ENCODE results near the gene CD164.

Gene CD164

DNA sequence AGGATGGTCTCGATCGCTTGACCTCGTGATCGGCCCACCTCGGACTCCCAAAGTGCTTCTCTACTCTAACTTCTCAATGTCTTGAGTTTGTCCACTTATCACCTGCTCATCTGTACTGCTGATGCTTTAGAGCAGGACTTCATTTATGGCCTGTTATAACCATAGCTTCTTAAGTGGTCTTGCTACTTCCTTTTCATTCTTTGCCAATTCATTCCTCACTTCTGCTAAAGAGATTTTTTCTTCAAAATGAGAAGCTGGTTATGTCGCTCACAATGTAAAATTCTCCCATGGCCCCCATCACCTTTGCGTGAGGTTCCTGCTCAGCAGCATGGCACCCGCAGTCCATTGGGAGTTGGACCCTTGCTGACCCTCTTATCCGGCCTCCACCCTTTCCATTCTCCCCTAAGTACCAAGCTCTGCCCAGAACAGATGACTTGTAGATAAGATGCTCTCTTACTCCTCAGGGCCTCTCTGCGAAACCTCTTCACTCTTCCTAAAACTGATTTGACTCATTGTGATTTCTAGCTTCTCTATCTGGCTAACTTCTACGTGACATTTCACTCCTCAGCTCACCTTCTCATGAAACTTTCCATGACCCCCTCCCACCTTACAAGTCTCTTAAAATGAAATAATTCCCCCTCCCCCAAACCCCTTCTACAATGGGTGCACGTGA is 13.9 kb upstream of the CD164 start:
- Histone ChIP-seq H3K27ac (ENCODE audit: low read length) (no peak overlapping the region), H3K4me1 (ENCODE audit: control insufficient read depth, insufficient read depth, low read length) (no peaks in the 10 kb centered on the region), H3K36me3 (ENCODE audit: control insufficient read depth in 2 of 2, insufficient read depth in 2 of 2, low read length in 2 of 2) (no peaks in the 10 kb centered on the region), H3K9ac (ENCODE audit: low read length in 2 of 2) (no peak overlapping the region), H3K9me3 (ENCODE audit: control insufficient read depth in 2 of 2, low read length in 2 of 2) (no peaks in the 10 kb centered on the region), H3K4me3 (ENCODE audit: low read length in 2 of 2) (no peak overlapping the region), H3K27me3 (ENCODE audit: control insufficient read depth in 1 of 2, insufficient read depth in 2 of 2, low read length in 2 of 2) (no peaks in the 10 kb centered on the region)

DNA sequence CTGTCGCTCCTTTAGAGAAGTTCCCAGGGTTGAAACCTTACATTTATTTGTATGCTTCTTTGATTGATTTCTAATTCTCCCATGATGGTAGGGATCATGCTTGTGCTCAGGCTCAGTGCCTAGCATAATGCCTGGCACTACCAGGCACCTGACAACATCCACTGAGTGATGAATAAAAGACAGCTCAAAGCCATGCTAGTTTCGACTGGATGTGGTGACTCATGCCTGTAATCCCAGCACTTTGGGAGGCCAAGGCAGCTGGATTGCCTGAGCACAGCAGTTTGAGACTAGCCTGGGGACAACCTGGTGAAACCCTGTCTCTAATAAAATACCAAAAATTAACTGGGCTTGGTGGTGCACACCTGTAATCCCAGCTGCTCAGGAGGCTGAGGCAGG is 11.6 kb upstream of the CD164 start:
- Histone ChIP-seq H3K9ac (ENCODE audit: low read length in 2 of 2) (no peak overlapping the region), H3K27me3 (ENCODE audit: control insufficient read depth in 1 of 2, insufficient read depth in 2 of 2, low read length in 2 of 2) (no peaks in the 10 kb centered on the region), H3K4me1 (ENCODE audit: control insufficient read depth, insufficient read depth, low read length) (peaks cover 3% of the 10 kb centered on the region), H3K9me3 (ENCODE audit: control insufficient read depth in 2 of 2, low read length in 2 of 2) (no peaks in the 10 kb centered on the region), H3K27ac (ENCODE audit: low read length) (no peak overlapping the region), H3K36me3 (ENCODE audit: control insufficient read depth in 2 of 2, insufficient read depth in 2 of 2, low read length in 2 of 2) (no peaks in the 10 kb centered on the region), H3K4me3 (ENCODE audit: low read length in 2 of 2) (no peak overlapping the region)

DNA sequence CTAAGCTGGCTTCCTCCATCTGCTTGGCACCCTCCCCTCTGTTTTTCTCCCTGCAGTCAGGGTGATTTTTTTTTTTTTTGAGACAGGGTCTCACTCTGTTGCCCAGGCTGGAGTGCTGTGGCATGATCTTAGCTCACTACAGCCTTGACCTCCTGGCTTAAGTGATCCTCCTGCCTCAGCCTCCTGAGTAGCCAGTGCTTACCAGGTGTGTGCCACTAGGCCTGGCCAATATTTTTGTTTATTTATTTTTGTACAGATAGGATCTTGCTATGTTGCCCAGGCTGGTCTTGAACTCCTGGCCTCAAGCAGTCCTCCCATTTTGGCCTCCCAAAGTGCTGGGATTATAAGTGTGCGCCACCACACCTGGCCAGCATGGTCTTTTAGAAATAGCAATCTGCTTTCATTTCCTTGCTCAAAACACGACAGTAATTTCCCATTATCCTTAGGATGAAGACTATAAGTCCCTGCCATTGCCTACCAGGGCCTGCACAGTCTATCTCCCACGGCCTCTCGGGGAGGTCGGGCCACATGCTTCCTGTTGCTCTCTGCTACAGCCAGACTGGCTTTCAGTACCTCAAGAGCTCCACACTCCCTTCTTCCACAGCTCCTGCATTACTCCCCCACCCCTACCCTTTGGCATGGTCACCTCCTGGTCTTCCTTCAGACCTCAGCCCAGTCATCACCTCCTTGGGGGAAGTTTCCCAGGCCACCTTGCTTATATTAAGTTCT is 11.1 kb upstream of the CD164 start:
- peaks cover 3% of the 10 kb centered on the region for H3K4me1 ChIP-seq (ENCODE audit: control insufficient read depth, insufficient read depth, low read length)
- no peak overlapping the region for H3K27ac ChIP-seq (ENCODE audit: low read length)
- no peak overlapping the region for H3K4me3 ChIP-seq (ENCODE audit: low read length in 2 of 2)
- H3K9me3 ChIP-seq (ENCODE audit: control insufficient read depth in 2 of 2, low read length in 2 of 2), result no peaks in the 10 kb centered on the region
- no peaks in the 10 kb centered on the region for H3K36me3 ChIP-seq (ENCODE audit: control insufficient read depth in 2 of 2, insufficient read depth in 2 of 2, low read length in 2 of 2)
- no peak overlapping the region for H3K9ac ChIP-seq (ENCODE audit: low read length in 2 of 2)
- H3K27me3 ChIP-seq (ENCODE audit: control insufficient read depth in 1 of 2, insufficient read depth in 2 of 2, low read length in 2 of 2), result no peaks in the 10 kb centered on the region

DNA sequence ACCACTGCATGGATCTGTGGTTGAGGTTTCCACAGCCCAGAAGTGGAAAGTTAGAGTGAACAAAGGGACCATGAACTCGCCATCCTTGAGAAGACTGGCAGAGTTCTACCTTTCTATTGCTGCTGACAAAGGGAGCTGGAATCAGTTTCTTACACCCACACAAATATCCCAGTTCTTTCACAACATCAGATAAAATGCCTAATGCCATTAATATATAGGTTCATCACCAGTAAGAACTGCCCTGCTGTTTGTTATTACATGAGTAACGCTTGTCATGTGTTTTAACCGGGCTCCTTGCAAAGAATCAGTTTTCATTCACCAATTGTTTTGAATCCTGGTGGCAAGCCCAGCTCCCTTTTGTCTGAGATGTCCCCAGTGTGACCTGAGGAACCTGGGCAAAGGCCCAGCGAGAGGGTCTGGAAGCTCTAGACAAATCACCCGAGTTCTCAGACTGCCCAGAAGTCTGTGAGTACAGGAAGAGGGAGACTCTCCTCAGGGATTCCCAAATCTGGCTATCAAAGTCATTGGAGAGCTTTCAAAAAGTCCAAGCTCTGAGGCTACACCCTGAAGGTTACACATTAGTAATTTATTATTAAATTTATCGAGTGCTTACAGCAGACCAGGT is 7.5 kb upstream of the CD164 start:
- Histone ChIP-seq H3K27ac (ENCODE audit: low read length) (no peak overlapping the region), H3K4me3 (ENCODE audit: low read length in 2 of 2) (no peak overlapping the region), H3K36me3 (ENCODE audit: control insufficient read depth in 2 of 2, insufficient read depth in 2 of 2, low read length in 2 of 2) (no peaks in the 10 kb centered on the region), H3K9me3 (ENCODE audit: control insufficient read depth in 2 of 2, low read length in 2 of 2) (no peaks in the 10 kb centered on the region), H3K4me1 (ENCODE audit: control insufficient read depth, insufficient read depth, low read length) (peaks cover 3% of the 10 kb centered on the region), H3K9ac (ENCODE audit: low read length in 2 of 2) (no peak overlapping the region), H3K27me3 (ENCODE audit: control insufficient read depth in 1 of 2, insufficient read depth in 2 of 2, low read length in 2 of 2) (no peaks in the 10 kb centered on the region)

GRCh38 chr6:109388265-109388664 is 6.0 kb upstream of the CD164 start:
- H3K9me3 ChIP-seq (ENCODE audit: control insufficient read depth in 2 of 2, low read length in 2 of 2), result no peaks in the 10 kb centered on the region
- no peaks in the 10 kb centered on the region for H3K36me3 ChIP-seq (ENCODE audit: control insufficient read depth in 2 of 2, insufficient read depth in 2 of 2, low read length in 2 of 2)
- peaks cover 9% of the 10 kb centered on the region for H3K4me1 ChIP-seq (ENCODE audit: control insufficient read depth, insufficient read depth, low read length)
- no peak overlapping the region for H3K4me3 ChIP-seq (ENCODE audit: low read length in 2 of 2)
- no peaks in the 10 kb centered on the region for H3K27me3 ChIP-seq (ENCODE audit: control insufficient read depth in 1 of 2, insufficient read depth in 2 of 2, low read length in 2 of 2)
- H3K27ac ChIP-seq (ENCODE audit: low read length), result no peak overlapping the region
- no peak overlapping the region for H3K9ac ChIP-seq (ENCODE audit: low read length in 2 of 2)

- H3K9me3 ChIP-seq (ENCODE audit: control insufficient read depth in 2 of 2, low read length in 2 of 2), result no peaks in the 10 kb centered on the region
- H3K9ac ChIP-seq (ENCODE audit: low read length in 2 of 2), result peak overlapping the region; percentile 95 to 99
- H3K36me3 ChIP-seq (ENCODE audit: control insufficient read depth in 2 of 2, insufficient read depth in 2 of 2, low read length in 2 of 2), result no peaks in the 10 kb centered on the region
- peak overlapping the region; percentile 70 to 96 for H3K4me3 ChIP-seq (ENCODE audit: low read length in 2 of 2)
- H3K27ac ChIP-seq (ENCODE audit: low read length), result peak overlapping the region; percentile 95
- peaks cover 12% of the 10 kb centered on the region for H3K4me1 ChIP-seq (ENCODE audit: control insufficient read depth, insufficient read depth, low read length)
- H3K27me3 ChIP-seq (ENCODE audit: control insufficient read depth in 1 of 2, insufficient read depth in 2 of 2, low read length in 2 of 2), result no peaks in the 10 kb centered on the region
Measured at GRCh38 chr6:109383438-109383940, 1.2 kb upstream of the CD164 start.

- H3K4me1 ChIP-seq (ENCODE audit: control insufficient read depth, insufficient read depth, low read length), result peaks cover 12% of the 10 kb centered on the region
- no peaks in the 10 kb centered on the region for H3K9me3 ChIP-seq (ENCODE audit: control insufficient read depth in 2 of 2, low read length in 2 of 2)
- H3K36me3 ChIP-seq (ENCODE audit: control insufficient read depth in 2 of 2, insufficient read depth in 2 of 2, low read length in 2 of 2), result peaks cover 0 to 1% of the 10 kb centered on the region in 2 donors
- H3K4me3 ChIP-seq (ENCODE audit: low read length in 2 of 2), result peak overlapping the region; percentile 70 to 96
- peak overlapping the region; percentile 95 for H3K27ac ChIP-seq (ENCODE audit: low read length)
- no peaks in the 10 kb centered on the region for H3K27me3 ChIP-seq (ENCODE audit: control insufficient read depth in 1 of 2, insufficient read depth in 2 of 2, low read length in 2 of 2)
- H3K9ac ChIP-seq (ENCODE audit: low read length in 2 of 2), result peak overlapping the region; percentile 95 to 99
Measured at GRCh38 chr6:109382576-109383437, 540 bp upstream of the CD164 start.

- H3K4me3 ChIP-seq (ENCODE audit: low read length in 2 of 2), result peak overlapping the region; percentile 70 to 96
- H3K27me3 ChIP-seq (ENCODE audit: control insufficient read depth in 1 of 2, insufficient read depth in 2 of 2, low read length in 2 of 2), result no peaks in the 10 kb centered on the region
- H3K27ac ChIP-seq (ENCODE audit: low read length), result peak overlapping the region; percentile 95
- peaks cover 8 to 13% of the 10 kb centered on the region in 2 donors for H3K36me3 ChIP-seq (ENCODE audit: control insufficient read depth in 2 of 2, insufficient read depth in 2 of 2, low read length in 2 of 2)
- peak overlapping the region; percentile 95 to 99 for H3K9ac ChIP-seq (ENCODE audit: low read length in 2 of 2)
- no peaks in the 10 kb centered on the region for H3K9me3 ChIP-seq (ENCODE audit: control insufficient read depth in 2 of 2, low read length in 2 of 2)
- peaks cover 12% of the 10 kb centered on the region for H3K4me1 ChIP-seq (ENCODE audit: control insufficient read depth, insufficient read depth, low read length)
Measured at GRCh38 chr6:109381061-109381746, 1.1 kb downstream of the CD164 start.

GRCh38 chr6:109379711-109380110 is 2.6 kb downstream of the CD164 start:
- H3K4me1 ChIP-seq (ENCODE audit: control insufficient read depth, insufficient read depth, low read length), result peaks cover 12% of the 10 kb centered on the region
- H3K9ac ChIP-seq (ENCODE audit: low read length in 2 of 2), result peak overlapping the region; percentile 13 to 36
- peak overlapping the region; percentile 61 to 96 for H3K4me3 ChIP-seq (ENCODE audit: low read length in 2 of 2)
- H3K27me3 ChIP-seq (ENCODE audit: control insufficient read depth in 1 of 2, insufficient read depth in 2 of 2, low read length in 2 of 2), result no peaks in the 10 kb centered on the region
- no peaks in the 10 kb centered on the region for H3K9me3 ChIP-seq (ENCODE audit: control insufficient read depth in 2 of 2, low read length in 2 of 2)
- peaks cover 18 to 26% of the 10 kb centered on the region in 2 donors for H3K36me3 ChIP-seq (ENCODE audit: control insufficient read depth in 2 of 2, insufficient read depth in 2 of 2, low read length in 2 of 2)
- H3K27ac ChIP-seq (ENCODE audit: low read length), result no peak overlapping the region

- Histone ChIP-seq H3K4me1 (ENCODE audit: control insufficient read depth, insufficient read depth, low read length) (peaks cover 6% of the 10 kb centered on the region), H3K9me3 (ENCODE audit: control insufficient read depth in 2 of 2, low read length in 2 of 2) (no peaks in the 10 kb centered on the region), H3K9ac (ENCODE audit: low read length in 2 of 2) (no peak overlapping the region), H3K27me3 (ENCODE audit: control insufficient read depth in 1 of 2, insufficient read depth in 2 of 2, low read length in 2 of 2) (no peaks in the 10 kb centered on the region), H3K36me3 (ENCODE audit: control insufficient read depth in 2 of 2, insufficient read depth in 2 of 2, low read length in 2 of 2) (peaks cover 33 to 38% of the 10 kb centered on the region in 2 donors), H3K27ac (ENCODE audit: low read length) (no peak overlapping the region), H3K4me3 (ENCODE audit: low read length in 2 of 2) (no peak overlapping the region)
Measured at GRCh38 chr6:109377717-109378116, 4.5 kb downstream of the CD164 start.
